OCI-M1 (cell line): ENCODE results near the gene PICALM.
A peak's percentile ranks its signal among the peaks of the same experiment; 100 is the strongest.
"Not testable (repeated sequence)": the region's sequence is repeated elsewhere in the genome, so short reads cannot be mapped to it uniquely, and the experiment has no call there.

Experiments used
- DNase-seq: peaks from one replicate; lab custom pipeline; 2025; lab: John Stamatoyannopoulos, UW

Gene PICALM, protein sequence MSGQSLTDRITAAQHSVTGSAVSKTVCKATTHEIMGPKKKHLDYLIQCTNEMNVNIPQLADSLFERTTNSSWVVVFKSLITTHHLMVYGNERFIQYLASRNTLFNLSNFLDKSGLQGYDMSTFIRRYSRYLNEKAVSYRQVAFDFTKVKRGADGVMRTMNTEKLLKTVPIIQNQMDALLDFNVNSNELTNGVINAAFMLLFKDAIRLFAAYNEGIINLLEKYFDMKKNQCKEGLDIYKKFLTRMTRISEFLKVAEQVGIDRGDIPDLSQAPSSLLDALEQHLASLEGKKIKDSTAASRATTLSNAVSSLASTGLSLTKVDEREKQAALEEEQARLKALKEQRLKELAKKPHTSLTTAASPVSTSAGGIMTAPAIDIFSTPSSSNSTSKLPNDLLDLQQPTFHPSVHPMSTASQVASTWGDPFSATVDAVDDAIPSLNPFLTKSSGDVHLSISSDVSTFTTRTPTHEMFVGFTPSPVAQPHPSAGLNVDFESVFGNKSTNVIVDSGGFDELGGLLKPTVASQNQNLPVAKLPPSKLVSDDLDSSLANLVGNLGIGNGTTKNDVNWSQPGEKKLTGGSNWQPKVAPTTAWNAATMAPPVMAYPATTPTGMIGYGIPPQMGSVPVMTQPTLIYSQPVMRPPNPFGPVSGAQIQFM

DNA sequence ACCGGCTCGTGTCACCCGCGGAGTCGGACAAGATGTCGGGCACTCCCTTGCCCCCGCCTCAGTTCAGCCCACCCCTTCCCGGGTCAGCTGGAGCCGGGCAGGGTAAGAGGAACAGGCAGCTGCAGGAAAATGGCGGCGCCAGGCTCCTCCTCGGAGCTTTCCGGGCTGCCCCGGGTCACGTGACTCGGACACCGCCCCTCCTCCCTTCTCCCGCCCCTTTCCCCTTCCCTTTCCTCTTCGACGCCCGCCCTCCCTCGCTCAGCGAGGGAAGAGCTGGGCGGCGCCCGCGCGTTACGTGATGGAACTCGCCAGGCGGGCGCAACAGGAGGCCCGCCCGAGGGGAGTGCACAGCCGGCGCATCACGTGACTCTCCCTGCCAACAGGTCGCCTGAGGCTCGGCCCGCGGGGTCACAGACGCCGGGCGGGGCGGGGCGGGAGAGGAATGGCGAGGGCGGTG is at the start of gene PICALM:
PICALM (minus strand) TSS at position 134 of the 457 bp plus-strand sequence. CDS start 304 bp downstream, outside the sequence.
- peak; percentile 100 for DNase-seq

DNA sequence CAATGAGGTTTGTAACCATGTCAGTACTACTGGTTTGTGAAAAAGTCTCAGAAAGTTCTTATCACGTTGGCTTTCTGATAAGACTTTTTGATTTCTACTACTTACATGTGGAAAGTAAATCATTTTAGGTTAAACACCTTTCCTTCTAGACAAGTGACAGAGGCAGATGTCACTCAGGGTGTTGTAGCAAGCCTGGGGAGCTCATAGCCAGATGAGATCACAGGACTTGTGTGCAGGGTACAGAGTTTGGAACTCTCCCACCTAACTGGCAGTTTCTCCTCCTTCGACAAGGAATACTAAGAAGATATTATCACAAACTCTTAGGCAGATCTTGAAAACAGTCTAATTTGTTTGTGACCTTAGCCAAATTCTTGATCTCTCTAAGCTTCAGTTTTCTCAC is 49.4 kb upstream of the PICALM start:
- no peak for DNase-seq

DNA sequence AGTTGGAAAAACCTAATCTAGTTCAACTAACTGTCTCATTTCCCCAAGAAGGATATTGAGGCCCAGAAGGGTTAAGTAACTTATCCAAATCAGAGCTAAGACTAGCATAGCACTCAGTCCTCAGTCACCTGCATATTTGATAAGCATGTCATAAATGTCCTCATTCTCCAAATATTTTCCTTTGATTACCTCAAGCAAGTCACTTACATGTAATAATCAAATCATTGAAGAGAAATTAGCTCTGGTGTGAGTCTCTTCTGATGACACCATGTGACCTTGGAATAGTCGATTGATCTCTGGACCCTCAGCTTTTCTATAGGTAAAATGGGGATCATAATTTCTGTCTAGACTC is 48.8 kb upstream of the PICALM start:
- no peak for DNase-seq

DNA sequence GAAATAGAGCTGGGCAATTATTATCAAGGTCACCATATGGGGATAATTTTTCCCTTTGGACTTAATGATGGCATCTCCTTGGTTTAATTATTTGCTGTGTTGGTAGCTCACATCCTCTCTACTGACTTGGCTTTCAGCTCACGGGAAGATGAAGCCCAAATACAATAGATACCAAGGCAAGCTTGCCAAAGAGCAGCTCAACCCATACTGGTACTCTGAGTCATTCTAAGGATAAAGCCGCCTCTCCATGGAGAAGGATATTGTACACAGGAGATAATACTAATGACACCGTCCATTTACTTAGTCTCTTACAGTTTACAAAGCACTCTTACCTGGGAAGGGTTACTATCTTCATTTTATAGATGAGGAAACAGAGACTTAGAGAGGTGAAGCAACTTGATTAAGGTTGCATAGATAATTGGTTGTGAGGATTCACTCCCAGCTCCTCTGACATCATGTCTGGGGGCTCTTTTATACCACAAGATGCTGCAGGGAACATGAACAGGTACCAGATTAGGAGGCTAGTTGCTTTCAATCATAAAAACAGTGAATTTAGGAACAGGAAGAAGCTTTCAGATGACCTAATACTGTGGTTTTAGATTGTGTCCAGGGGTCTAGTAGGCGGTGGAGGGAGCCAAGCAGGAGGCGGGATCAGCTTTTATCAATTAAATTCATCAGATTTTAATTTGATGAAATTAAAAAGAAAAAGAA is 48.3 kb upstream of the PICALM start:
- DNase-seq = peak; percentile 98

DNA sequence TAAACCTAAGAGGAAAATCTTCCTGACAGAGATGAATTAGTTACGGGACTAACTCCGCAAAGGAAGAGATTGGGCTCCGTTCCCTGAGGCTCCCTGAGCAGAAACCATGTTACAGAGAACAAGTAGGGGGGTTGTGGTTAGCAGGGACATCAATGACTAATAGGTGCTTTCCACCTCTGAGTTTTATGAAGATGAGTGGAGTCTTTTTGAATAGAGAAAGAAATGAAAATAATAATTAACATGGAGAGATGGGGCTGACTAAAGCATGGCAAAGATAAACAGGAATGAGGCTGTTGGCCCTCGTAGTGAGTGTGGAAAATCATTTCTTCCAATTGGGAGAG is 47.5 kb upstream of the PICALM start:
- no peak for DNase-seq

DNA sequence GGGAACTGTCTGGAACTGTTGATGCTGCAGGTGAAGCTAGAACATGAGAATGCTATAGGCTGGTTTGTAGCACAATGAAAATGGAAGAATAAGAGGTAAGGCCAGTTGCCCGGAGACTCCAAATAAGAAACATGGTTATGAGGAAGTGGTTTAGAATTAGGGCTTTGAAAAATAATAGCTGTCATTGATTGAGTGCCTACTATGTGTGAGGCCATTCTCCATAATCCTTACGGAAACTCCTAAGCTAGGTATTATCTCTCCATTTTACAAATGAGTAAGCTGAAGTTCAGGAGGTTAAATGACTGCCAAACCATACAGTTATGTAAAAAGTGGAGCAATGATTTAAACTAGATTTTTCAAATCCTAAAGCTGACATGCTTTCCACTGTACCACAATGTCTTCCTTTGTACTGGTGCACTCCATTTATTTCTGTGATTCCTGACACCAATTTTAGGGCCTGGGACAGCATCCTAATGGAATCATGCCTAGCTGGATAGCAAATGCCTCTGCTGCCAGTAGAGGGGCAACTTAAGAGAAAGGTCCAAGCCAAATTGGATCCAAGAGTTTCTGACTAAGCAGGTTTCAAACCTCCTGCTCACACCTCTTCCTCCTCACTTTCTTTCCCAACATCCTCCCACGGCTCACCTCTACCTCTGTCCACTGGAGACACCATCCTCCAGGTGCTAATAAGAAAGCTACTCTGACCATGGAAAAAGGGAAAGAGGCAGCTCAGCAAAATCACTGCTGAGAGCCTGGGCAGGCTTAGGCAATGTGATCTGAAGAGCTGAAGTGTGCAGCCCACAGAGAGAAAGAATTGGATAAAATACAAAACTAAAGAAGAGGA is 46.9 kb upstream of the PICALM start:
- DNase-seq = no peak

DNA sequence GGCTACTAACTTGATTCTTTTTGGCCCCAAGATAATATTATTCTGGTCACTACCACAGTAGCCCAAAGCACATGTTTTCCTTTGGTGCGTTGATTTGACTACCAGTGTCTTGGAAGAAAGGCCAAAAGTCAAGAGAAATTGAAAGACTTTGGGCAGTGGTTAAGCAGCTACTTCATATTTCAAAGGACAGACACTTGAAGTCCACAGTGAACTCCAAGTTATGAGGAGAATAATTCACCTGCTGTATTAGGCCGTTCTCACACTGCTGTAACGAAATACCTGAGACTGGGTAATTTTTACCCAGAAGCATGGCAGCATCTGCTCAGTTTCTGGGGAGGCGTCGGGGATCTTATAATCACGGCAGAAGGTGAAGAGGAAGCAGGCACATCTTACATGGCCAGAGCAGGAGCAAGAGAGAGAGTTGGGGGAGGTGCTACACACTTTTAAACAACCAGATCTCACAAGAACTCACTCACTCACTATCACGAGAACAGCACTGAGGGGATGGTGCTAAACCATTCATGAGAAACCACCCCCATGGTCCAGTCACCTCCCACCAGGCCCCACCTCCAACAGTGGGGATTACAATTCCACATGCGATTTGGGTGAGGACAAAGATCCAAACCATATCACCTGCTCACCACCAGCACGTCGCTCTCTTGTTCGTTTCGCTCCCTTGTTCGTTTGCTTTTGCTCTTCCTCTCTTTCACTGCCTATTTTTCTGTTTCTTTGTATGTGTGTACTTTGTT is 40.2 kb upstream of the PICALM start:
- no peak for DNase-seq

DNA sequence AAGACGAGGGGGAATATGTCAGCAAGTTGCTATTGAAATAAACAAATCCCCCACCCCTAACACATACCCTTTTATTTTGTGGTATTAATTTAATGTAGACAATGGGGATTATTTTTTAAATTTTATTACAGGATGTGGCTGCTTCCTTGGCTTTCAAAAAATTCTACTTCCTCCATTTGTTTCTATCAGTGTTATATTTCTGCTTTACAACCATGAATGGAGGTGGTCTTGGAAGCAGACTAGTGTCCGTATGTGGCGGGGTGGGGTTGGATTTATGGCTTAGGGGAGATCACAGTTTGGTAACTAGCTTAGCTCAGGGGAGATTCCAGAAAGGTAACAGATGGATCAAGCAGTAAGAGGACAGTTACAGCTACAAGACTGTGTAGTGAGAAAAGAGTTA is 39.3 kb upstream of the PICALM start:
- DNase-seq = no peak

DNA sequence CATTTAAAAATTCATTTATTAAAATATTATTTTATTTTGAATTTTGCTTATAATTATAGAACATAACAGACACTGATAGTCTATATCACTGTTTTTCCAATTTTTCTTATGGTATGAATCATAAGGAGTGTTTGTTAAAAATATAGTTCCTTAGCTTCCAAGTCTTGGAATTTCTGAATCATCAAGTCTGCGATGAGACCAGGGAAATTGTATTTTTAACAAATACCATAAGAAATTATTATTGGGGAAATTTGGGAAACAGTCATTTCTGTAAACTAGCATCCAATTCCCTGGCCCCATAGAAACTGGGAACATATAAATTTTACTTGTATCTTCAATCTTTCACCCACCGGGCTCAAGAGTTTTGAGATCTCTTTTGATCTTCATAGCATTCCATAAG is 38.0 kb upstream of the PICALM start:
- no peak for DNase-seq

DNA sequence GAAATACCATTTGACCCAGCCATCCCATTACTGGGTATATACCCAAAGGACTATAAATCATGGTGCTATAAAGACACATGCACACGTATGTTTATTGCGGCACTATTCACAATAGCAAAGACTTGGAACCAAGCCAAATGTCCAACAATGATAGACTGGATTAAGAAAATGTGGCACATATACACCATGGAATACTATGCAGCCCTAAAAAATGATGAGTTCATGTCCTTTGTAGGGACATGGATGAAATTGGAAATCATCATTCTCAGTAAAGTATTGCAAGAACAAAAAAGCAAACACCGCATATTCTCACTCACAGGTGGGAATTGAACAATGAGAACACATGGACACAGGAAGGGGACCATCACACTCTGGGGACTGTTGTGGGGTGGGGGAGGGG is 37.1 kb upstream of the PICALM start:
- not testable (repeated sequence) for DNase-seq

DNA sequence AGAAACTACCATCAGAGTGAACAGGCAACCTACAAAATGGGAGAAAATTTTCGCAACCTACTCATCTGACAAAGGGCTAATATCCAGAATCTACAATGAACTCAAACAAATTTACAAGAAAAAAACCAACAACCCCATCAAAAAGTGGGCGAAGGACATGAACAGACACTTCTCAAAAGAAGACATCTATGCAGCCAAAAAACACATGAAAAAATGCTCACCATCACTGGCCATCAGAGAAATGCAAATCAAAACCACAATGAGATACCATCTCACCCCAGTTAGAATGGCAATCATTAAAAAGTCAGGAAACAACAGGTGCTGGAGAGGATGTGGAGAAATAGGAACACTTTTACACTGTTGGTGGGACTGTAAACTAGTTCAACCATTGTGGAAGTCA is 36.7 kb upstream of the PICALM start:
- not testable (repeated sequence) for DNase-seq

DNA sequence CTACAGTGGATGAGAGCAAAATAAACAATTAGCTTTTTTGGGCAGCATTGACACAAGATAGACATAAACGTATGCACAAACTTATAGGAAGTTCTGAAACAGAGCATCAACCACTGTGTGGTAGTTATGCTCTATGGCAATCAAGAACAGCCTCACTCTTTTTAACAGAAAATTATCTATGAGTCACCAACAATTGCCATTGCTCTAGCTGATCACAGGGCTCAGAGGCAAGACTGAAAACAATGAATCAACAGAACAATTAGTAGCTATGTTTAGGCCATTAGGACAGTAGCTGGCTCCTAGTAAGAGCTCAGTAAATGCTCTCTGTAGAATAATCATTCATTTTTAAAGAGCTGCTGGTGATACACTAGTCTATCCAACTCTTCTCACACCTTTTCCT is 34.9 kb upstream of the PICALM start:
- DNase-seq = no peak

DNA sequence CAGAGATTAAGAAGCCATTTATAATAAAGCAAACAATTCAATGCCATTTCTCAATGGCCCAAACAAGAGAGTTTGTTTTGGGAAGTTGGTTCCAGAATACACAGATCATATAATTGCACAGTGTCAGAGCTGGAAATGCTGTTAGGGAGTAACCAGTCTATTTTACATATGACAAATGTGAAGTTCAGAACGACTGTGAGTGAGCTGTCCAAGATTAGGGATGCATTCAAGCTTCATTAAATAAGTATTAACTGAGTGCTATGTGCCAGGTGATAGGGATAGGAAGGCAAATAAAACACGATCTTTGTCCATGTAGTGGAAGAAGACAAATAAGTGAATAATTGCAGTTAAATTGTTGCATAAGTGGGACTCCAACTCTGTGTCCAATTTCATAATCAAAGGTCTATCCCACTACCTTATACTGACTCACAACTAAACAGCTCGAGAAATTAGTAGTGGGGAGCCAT is 33.1 kb upstream of the PICALM start:
- DNase-seq = no peak

DNA sequence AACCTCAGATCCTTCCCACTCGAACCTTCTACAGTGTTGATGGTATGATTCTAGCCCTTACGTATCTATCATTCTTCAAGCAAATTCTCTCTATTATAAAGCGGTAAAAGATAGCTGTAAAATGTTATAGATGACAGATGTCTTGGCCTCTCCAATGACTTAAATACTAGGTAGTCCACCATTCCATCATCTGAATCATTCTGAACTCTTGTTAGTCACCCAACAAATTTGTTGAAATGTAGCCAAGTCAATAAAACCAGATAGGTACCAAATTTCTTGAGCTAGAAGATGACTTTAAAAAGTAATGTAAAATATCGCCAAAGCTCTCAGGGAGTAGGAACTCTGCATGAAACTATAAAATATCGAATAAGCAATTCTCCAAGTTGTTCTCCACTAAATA is 32.6 kb upstream of the PICALM start:
- no peak for DNase-seq

DNA sequence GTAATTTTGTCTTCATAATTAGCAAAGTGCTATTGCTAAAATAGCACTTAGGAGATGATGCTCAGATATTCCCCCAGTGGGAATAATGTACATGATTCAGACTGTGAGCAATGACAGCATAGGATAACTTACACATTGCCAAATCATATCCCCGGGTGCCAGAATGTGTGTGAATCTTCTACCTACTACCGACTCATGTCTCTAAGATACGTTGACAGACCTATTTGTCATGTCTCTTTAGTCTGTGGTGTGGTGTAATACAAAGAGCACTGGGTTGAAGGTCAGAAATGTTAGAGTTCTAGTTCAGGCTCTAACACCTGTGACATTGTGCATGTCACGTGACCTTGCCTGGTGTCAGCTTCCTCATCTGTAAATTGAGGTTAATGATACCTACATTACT is 31.0 kb upstream of the PICALM start:
- DNase-seq = no peak

DNA sequence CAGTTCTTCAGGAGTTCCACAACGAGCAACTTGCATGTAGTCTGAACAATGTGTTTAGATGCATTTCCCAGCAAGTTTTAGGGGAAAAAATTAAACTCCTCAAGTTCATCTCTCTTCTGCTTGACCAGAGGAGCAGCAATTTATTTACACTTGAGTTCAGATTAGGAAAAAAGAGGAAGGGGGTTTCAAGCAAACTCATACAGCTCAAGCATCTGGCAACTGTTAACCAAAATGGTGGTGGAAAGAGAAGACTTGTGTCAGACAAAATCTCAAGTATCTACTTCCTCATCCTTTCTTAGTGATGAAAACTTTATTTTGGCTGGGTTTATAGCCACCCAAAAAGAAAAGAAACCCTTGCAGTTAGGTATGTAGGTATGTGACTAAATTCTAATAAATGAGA is 29.1 kb upstream of the PICALM start:
- peak; percentile 85 for DNase-seq

DNA sequence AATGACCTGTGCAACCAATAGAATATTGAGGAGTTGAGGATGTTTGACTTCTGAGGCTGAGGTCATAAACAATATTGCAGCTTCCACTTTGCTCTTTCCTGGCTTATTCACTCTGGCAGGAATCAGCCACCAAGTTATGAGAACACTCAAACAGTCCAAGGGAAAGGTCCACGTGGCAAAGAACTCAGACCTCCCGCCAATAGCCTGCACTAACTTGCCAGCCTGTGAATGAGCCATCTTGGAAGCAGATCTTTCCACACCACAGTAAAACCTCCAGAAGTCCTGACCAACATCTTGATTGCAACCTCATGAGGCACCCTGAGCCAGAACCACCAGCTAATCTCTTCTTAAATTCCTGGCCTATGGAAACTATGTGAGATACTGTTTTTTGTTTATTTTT is 22.7 kb upstream of the PICALM start:
- DNase-seq = no peak

DNA sequence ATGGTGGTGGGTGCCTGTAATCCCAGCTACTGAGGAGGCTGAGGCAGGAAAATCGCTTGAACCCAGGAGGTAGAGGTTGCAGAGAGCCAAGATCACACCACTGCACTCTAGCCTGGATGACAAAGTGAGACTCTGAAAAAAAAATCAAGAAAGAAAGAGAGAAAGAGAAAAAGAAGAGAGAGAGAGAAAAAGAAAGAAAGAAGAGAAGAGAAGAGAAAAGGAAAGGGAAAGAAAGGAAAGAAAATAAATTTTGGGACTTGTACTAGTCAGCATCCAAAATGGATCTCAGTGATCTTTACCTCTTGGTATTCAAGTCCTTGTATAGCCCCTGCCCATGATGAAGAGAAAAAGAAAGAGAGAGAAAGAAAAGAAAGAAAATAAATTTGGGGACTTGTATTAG is 22.2 kb upstream of the PICALM start:
- DNase-seq = no peak

DNA sequence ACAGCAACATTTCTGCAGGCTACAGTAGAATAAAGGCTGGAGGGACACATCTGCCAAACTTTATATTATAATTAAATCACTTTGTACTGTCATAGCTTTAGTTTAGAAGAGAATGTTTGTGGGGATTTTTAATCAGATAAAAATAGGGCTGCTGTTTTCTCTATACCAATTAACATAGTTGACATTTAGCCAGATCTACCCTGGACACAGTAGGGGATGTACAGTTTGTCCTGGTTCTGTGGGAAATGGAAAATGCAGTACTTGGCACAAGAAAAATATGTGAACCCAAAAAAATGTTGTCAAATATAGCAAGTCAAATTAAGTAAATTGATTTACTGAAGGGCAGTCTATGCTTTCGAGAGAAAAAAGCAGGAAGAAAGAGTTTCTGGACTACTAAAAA is 20.8 kb upstream of the PICALM start:
- no peak for DNase-seq

DNA sequence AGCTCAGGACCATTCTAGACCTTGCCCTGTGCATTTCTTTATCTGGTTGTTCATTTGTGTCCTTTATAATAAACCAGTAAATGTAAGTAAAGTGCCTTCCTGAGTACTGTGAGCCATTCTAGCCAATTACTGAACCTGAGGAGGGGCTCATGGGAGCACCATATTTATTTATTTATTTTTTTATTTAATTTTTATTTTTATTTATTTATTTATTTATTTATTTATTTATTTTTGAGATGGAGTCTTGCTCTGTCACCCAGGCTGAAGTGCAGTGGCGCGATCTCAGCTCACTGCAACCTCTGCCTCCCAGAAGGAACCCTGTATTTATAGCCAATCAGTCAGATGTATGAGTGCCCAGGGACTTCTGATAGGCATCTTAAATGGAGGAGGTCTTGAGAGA is 18.8 kb upstream of the PICALM start:
- not testable (repeated sequence) for DNase-seq

DNA sequence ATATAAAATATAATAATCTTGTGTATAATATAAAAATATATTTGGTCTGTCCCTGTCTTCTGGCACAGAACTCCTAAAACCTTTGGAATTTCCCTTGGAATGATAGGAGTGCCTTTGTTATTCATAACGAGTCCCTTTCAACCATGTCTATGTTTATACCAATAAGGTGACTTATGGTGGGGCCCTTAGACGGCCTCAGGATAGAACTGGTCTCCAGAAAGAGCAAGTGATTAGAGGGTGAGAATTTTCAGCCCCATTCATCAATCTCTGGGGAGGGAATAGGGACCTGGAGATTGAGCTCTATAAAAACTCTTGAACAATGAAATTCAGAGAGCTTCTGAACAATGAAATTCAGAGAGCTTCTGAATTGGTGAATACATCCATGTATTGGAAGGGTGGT is 18.4 kb upstream of the PICALM start:
- DNase-seq = no peak
